ENCODE results near the gene DAAM2.

DNA sequence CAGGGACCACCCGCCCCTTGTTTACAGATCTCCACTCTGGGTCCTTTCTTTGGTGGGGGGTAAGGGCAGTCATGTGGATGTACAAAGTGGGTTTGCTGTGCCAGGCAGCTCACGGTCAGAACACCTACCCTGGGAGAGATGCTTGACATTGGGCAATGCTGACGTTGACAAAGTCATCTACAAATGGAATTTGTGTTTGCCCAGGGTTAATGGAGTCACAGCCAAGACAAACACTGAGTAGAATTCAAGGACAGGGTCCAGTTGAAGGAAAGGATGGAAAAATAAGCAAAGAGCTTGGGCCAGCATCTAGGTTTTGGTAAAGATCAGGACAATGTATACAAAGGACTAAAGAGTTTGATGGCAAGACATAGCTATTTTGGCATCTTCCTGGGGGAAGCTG, 87.4 kb downstream of the DAAM2 start:
- TF ChIP-seq, protein P1, sequence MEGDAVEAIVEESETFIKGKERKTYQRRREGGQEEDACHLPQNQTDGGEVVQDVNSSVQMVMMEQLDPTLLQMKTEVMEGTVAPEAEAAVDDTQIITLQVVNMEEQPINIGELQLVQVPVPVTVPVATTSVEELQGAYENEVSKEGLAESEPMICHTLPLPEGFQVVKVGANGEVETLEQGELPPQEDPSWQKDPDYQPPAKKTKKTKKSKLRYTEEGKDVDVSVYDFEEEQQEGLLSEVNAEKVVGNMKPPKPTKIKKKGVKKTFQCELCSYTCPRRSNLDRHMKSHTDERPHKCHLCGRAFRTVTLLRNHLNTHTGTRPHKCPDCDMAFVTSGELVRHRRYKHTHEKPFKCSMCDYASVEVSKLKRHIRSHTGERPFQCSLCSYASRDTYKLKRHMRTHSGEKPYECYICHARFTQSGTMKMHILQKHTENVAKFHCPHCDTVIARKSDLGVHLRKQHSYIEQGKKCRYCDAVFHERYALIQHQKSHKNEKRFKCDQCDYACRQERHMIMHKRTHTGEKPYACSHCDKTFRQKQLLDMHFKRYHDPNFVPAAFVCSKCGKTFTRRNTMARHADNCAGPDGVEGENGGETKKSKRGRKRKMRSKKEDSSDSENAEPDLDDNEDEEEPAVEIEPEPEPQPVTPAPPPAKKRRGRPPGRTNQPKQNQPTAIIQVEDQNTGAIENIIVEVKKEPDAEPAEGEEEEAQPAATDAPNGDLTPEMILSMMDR (IDR thresholded peaks at IDR 0.05): no peak
- TF ChIP-seq POLR2A (IDR thresholded peaks at IDR 0.05): no peak

Data from prostate gland (tissue), 2 donors.